Measurements from ENCODE around the gene TAP1.

Gene TAP1

DNA sequence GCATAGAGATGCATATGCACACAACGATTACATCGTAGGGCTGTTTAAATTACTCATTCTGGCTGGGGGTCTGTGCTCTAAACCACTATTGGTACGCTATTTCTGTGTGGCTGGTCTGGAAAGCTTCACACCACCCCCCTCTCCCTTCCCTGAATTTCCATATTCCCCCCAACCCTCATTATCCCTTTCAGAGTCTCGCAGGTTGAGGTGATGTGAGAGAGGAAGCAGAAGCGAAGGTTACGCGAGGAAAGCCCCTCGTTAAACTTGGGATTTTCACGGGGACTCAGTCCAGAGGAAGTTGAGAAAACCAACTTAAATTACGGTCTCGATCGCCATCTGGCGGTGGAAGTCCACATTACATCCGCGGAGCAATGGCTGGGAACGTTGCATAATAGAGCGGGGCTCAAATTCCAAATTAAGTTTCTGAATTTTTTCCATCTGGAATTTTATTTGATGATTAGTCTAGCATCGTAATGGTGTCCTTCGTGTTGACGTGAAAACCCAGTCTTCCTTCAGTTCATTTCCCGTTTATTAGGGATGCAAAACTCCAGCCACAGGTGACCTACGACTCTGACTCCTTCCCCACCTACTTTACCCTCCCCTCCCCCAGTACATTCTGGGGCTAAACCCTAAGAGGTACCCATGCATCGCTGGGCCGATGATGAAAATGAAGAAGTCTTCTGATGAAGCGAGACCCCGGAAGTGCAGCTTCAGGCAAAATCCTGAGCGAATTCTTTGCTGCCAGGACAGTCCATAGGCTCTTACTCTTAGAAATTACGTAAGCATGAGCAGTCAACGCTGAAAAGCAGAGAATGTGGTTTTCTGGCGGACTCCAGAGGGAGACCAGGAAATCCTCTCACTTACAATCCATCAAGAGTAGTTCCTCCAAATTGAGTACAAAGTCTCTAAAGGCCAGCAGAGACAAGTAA lies 56.4 kb downstream of the TAP1 start:
- H3K9ac ChIP-seq (ENCODE audit: insufficient read length, low read depth), result no peak overlapping the region
- H3K36me3 ChIP-seq (ENCODE audit: insufficient read depth, insufficient read length, low read length), result no peaks in the 10 kb centered on the region
- H3K9me3 ChIP-seq (ENCODE audit: insufficient read depth, low read length), result peaks cover 8% of the 10 kb centered on the region; the same call in 1 of the 2 replicates
- DNase-seq (ENCODE audit: low read depth, low spot score), result no peak
- TF ChIP-seq SUZ12 (IDR thresholded peaks at IDR 0.05; ENCODE audit: extremely low read depth, insufficient read depth, insufficient read length), result no peak
- no peak for TF ChIP-seq ZNF274 (IDR thresholded peaks at IDR 0.05; ENCODE audit: low read depth, low read length)
- no peak for TF ChIP-seq YY1 (IDR thresholded peaks at IDR 0.05; ENCODE audit: insufficient read depth, insufficient read length)
- H3K27me3 ChIP-seq (ENCODE audit: insufficient read depth, insufficient read length), result no peaks in the 10 kb centered on the region
- H3K4me3 ChIP-seq (ENCODE audit: insufficient read length, low read depth), result peak overlapping the region; percentile 26
- peaks cover 2% of the 10 kb centered on the region for H3K4me1 ChIP-seq (ENCODE audit: insufficient read depth, insufficient read length)
